HCT116 (cell line): Measurements from ENCODE around the gene PPP2R5A.

Experiments
- CEBPB ChIP-seq: IDR thresholded peaks from 2 replicates; pipeline ENCODE4 v1.6.1; 2012; ENCODE audit warnings: low read depth
- EGR1 ChIP-seq: IDR thresholded peaks from 2 replicates; pipeline ENCODE4 v1.6.1; 2012; ENCODE audit warnings: low read depth
- EZH2 ChIP-seq: fragments of 200-600 bp; sonication (generic); IDR thresholded peaks from 2 replicates; pipeline ENCODE4 v1.6.1; 2017; ENCODE audit warnings: antibody characterized with exemption, mixed run types
- JUND ChIP-seq: IDR thresholded peaks from 2 replicates; pipeline ENCODE4 v1.6.1; 2012
- POLR2A ChIP-seq: IDR thresholded peaks from 2 replicates; pipeline ENCODE4 v1.7.0; 2011; ENCODE audit warnings: borderline replicate concordance; ENCODE audit not compliant: insufficient read depth, insufficient read length; ENCODE audit errors: extremely low read depth
- RAD21 ChIP-seq: IDR thresholded peaks from 2 replicates; pipeline ENCODE4 v1.6.1; 2012; ENCODE audit warnings: low read depth, mild to moderate bottlenecking
- TCF7L2 ChIP-seq: IDR thresholded peaks from 2 replicates; pipeline ENCODE4 v1.7.0; 2011; ENCODE audit warnings: borderline replicate concordance, inconsistent platforms; ENCODE audit not compliant: insufficient read depth, insufficient read length; ENCODE audit errors: extremely low read depth
- TF ChIP-seq, protein P1 (sequence below), 3 experiments: fragments of 200-600 bp in 1 of 3; sonication (generic) in 1 of 3; IDR thresholded peaks in 2 of 3; conservative IDR thresholded peaks in 1 of 3; 2 replicates each; pipeline ENCODE4 v1.5.1; 2012 to 2017; ENCODE audit warnings: low read depth in 2 of 3, low read length in 2 of 3, antibody characterized with exemption in 1 of 3, borderline replicate concordance in 1 of 3, control low read depth in 1 of 3, mild to moderate bottlenecking in 1 of 3, mixed read lengths in 1 of 3, mixed run types in 1 of 3, moderate library complexity in 1 of 3; ENCODE audit not compliant: insufficient read depth in 1 of 3

DNA sequence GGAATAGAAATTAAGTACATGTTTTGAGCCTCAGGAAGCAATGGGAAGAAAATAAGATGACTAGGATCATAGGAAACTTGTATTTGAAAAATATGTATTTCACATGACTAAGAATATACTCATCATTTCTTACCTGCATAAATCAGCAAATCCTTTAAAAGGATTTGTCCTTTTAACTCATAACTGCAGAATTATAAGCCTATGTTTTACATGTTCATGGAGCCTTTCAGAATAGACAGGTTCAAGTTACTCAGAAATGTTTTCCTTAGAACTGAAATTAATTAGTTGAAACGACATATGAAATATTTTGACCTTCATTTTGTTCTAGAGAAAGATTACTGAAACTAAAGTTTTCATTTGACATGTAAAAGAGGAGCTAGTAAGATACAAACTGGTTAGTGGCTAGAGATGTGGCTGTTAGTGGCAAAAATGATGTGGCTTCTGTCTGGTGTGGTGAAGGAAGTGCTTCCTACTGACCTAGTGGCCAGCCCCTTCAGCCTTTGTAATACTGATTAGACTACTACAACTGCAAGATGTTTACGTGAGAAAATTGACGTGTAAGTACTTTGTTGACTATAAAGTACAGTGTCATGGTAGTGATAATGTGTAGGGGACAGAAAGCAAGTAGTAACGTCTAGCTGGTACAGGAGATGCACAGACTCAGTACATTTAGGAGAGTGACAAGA is 74.7 kb downstream of the PPP2R5A start:
- no peak for TF ChIP-seq EZH2
- TF ChIP-seq, protein P1, sequence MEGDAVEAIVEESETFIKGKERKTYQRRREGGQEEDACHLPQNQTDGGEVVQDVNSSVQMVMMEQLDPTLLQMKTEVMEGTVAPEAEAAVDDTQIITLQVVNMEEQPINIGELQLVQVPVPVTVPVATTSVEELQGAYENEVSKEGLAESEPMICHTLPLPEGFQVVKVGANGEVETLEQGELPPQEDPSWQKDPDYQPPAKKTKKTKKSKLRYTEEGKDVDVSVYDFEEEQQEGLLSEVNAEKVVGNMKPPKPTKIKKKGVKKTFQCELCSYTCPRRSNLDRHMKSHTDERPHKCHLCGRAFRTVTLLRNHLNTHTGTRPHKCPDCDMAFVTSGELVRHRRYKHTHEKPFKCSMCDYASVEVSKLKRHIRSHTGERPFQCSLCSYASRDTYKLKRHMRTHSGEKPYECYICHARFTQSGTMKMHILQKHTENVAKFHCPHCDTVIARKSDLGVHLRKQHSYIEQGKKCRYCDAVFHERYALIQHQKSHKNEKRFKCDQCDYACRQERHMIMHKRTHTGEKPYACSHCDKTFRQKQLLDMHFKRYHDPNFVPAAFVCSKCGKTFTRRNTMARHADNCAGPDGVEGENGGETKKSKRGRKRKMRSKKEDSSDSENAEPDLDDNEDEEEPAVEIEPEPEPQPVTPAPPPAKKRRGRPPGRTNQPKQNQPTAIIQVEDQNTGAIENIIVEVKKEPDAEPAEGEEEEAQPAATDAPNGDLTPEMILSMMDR (IDR thresholded peaks at IDR 0.05 in 2 of 3, conservative IDR thresholded peaks at IDR 0.05 in 1 of 3; ENCODE audit: borderline replicate concordance in 1 of 3, insufficient read depth in 1 of 3, low read depth in 2 of 3, low read length in 2 of 3): no peak
- TF ChIP-seq CEBPB: no peak
- TF ChIP-seq RAD21: no peak
- no peak for TF ChIP-seq TCF7L2
- no peak for TF ChIP-seq POLR2A
- TF ChIP-seq JUND: no peak
- TF ChIP-seq EGR1: no peak
